GM06990 (cell line): ENCODE data around the gene PPP2R3A.
"Not testable (repeated sequence)": the region's sequence is repeated elsewhere in the genome, so short reads cannot be mapped to it uniquely, and the experiment has no call there.

Source experiments
- DNase-seq: peaks from one replicate; pipeline ENCODE4 v3.0.0-alpha.2; 2011; ENCODE audit not compliant: insufficient read length; ENCODE audit errors: extremely low read depth
- H3K27me3 ChIP-seq: replicated peaks from 2 replicates; pipeline ENCODE4 v1.6.0; 2011; ENCODE audit warnings: low read length; ENCODE audit not compliant: control insufficient read depth, insufficient read depth
- H3K36me3 ChIP-seq: 2 replicates; pipeline ENCODE4 v1.5.1; 2011; ENCODE audit warnings: low read length; ENCODE audit not compliant: control insufficient read depth, insufficient read depth
- H3K4me3 ChIP-seq: replicated peaks from 2 replicates; pipeline ENCODE4 v1.5.1; 2011; ENCODE audit warnings: low read depth, mild to moderate bottlenecking, control low read depth, low read length
- CTCF ChIP-seq: IDR thresholded peaks from 2 replicates; pipeline ENCODE4 v1.5.1; 2011; ENCODE audit warnings: low read length, control low read depth, mild to moderate bottlenecking, inconsistent platforms; ENCODE audit not compliant: insufficient read depth, poor library complexity, severe bottlenecking

Gene PPP2R3A

GRCh38 chr3:136189859-136190617 is 224.5 kb downstream of the PPP2R3A start:
- Histone ChIP-seq H3K27me3 (no peaks in the 10 kb centered on the region), H3K4me3 (no peak overlapping the region), H3K36me3 (no peaks in the 10 kb centered on the region; the same call in none of the 2 replicates)
- TF ChIP-seq CTCF = no peak
- DNase-seq = no peak

GRCh38 chr3:136192195-136192594 is 226.7 kb downstream of the PPP2R3A start:
- peak overlapping the region; percentile 90 for H3K4me3 ChIP-seq
- H3K36me3 ChIP-seq, H3K27me3 ChIP-seq, DNase-seq: not testable (repeated sequence)

GRCh38 chr3:136192831-136193230 is 227.3 kb downstream of the PPP2R3A start:
- no peaks in the 10 kb centered on the region for H3K27me3 ChIP-seq
- H3K4me3 ChIP-seq = peak overlapping the region; percentile 90
- H3K36me3 ChIP-seq = no peaks in the 10 kb centered on the region; the same call in none of the 2 replicates
- TF ChIP-seq CTCF = no peak
- no peak for DNase-seq

GRCh38 chr3:136193278-136194054 is 227.9 kb downstream of the PPP2R3A start:
- Histone ChIP-seq H3K27me3 (no peaks in the 10 kb centered on the region), H3K36me3 (no peaks in the 10 kb centered on the region; the same call in none of the 2 replicates), H3K4me3 (peak overlapping the region; percentile 90)
- DNase-seq = no peak
- TF ChIP-seq CTCF = no peak

- DNase-seq = peak; percentile 31
- Histone ChIP-seq H3K36me3 (no peaks in the 10 kb centered on the region; the same call in none of the 2 replicates), H3K4me3 (peak overlapping the region; percentile 90), H3K27me3 (no peaks in the 10 kb centered on the region)
- no peak for TF ChIP-seq CTCF
These were observed 229.1 kb downstream of the PPP2R3A start for GRCh38 chr3:136194409-136195257.
